IMR-90 (cell line): Measurements from ENCODE around the gene RGS16.

Experiments
- BHLHE40 ChIP-seq: fragments of 150-350 bp; IDR thresholded peaks from 2 replicates; pipeline ENCODE4 v1.6.1; 2016; ENCODE audit warnings: mild to moderate bottlenecking, low read depth, low read length
- CEBPB ChIP-seq: IDR thresholded peaks from 2 replicates; pipeline ENCODE4 v1.6.1; 2012; ENCODE audit warnings: low read depth, low read length, improper control_type of control experiment
- CHD1 ChIP-seq: IDR thresholded peaks from 2 replicates; pipeline ENCODE4 v1.6.1; 2012; ENCODE audit warnings: low read depth, low read length, improper control_type of control experiment
- MAFK ChIP-seq: IDR thresholded peaks from 2 replicates; pipeline ENCODE4 v1.6.1; 2012; ENCODE audit warnings: low read depth, low read length, improper control_type of control experiment
- MAZ ChIP-seq: IDR thresholded peaks from 2 replicates; pipeline ENCODE4 v1.6.1; 2012; ENCODE audit warnings: low read depth, mild to moderate bottlenecking, low read length, improper control_type of control experiment, moderate library complexity, borderline replicate concordance
- MXI1 ChIP-seq: IDR thresholded peaks from 2 replicates; pipeline ENCODE4 v1.6.1; 2012; ENCODE audit warnings: low read depth, mild to moderate bottlenecking, low read length, moderate library complexity, borderline replicate concordance
- NFE2L2 ChIP-seq: fragments of 150-350 bp; IDR thresholded peaks from 2 replicates; pipeline ENCODE4 v1.6.1; 2016; ENCODE audit warnings: low read depth, mild to moderate bottlenecking, low read length
- POLR2A ChIP-seq: IDR thresholded peaks from 2 replicates; pipeline ENCODE4 v1.6.1; 2012; ENCODE audit warnings: mild to moderate bottlenecking, low read depth, low read length
- RAD21 ChIP-seq: IDR thresholded peaks from 2 replicates; pipeline ENCODE4 v1.6.1; 2012; ENCODE audit warnings: low read length, improper control_type of control experiment
- RCOR1 ChIP-seq: IDR thresholded peaks from 2 replicates; pipeline ENCODE4 v1.6.1; 2012; ENCODE audit warnings: mild to moderate bottlenecking, low read length, improper control_type of control experiment; ENCODE audit not compliant: insufficient replicate concordance
- RFX5 ChIP-seq: IDR thresholded peaks from 2 replicates; pipeline ENCODE4 v1.8.0; 2012; ENCODE audit warnings: low read depth, mild to moderate bottlenecking, low read length, moderate library complexity
- SMC3 ChIP-seq: fragments of 150-350 bp; IDR thresholded peaks from 2 replicates; pipeline ENCODE4 v1.6.1; 2016; ENCODE audit warnings: low read depth, mild to moderate bottlenecking, antibody characterized with exemption, low read length, moderate library complexity
- TF ChIP-seq, protein P1 (sequence below): conservative IDR thresholded peaks from 2 replicates; pipeline ENCODE4 v1.5.1; 2012; ENCODE audit warnings: mild to moderate bottlenecking, low read depth, low read length, improper control_type of control experiment

DNA sequence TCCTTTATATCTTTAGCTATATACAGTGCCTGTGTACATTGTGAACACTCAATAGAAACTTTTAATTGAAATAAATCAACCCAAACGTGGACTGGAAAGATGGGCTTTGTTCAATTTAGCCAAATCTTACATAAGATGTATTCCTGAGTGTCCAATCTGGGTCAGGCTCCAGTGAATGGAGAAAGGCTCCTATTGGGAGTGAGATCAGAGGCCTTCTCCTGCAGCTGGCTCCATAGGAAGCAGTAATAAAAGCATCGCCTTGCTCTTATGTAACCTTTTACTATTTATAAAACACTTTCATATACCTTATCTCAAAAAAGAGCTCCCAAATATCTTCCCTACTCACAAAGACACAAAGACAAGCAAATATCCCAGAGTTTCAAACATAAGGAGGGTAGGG, 24.9 kb upstream of the RGS16 start:
- TF ChIP-seq POLR2A = no peak
- TF ChIP-seq, protein P1, sequence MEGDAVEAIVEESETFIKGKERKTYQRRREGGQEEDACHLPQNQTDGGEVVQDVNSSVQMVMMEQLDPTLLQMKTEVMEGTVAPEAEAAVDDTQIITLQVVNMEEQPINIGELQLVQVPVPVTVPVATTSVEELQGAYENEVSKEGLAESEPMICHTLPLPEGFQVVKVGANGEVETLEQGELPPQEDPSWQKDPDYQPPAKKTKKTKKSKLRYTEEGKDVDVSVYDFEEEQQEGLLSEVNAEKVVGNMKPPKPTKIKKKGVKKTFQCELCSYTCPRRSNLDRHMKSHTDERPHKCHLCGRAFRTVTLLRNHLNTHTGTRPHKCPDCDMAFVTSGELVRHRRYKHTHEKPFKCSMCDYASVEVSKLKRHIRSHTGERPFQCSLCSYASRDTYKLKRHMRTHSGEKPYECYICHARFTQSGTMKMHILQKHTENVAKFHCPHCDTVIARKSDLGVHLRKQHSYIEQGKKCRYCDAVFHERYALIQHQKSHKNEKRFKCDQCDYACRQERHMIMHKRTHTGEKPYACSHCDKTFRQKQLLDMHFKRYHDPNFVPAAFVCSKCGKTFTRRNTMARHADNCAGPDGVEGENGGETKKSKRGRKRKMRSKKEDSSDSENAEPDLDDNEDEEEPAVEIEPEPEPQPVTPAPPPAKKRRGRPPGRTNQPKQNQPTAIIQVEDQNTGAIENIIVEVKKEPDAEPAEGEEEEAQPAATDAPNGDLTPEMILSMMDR = no peak
- TF ChIP-seq MAFK = no peak
- no peak for TF ChIP-seq RAD21
- TF ChIP-seq MAZ = no peak
- no peak for TF ChIP-seq CEBPB
- TF ChIP-seq BHLHE40 = no peak
- TF ChIP-seq RFX5 = no peak
- TF ChIP-seq SMC3 = no peak
- no peak for TF ChIP-seq RCOR1
- TF ChIP-seq MXI1 = no peak
- TF ChIP-seq CHD1 = no peak
- no peak for TF ChIP-seq NFE2L2
